ENCODE measurements around the gene PDCD1.
"Not testable (repeated sequence)": the region's sequence is repeated elsewhere in the genome, so short reads cannot be mapped to it uniquely, and the experiment has no call there.

Gene PDCD1

GRCh38 chr2:241842067-241842415, 16.7 kb downstream of the PDCD1 start:
- Histone ChIP-seq H3K9ac (ENCODE audit: low read depth, low read length) (no peak overlapping the region), H3K36me3 (ENCODE audit: insufficient read depth, low read length) (no peaks in the 10 kb centered on the region), H3K9me3 (replicated peaks; ENCODE audit: low read length) (no peaks in the 10 kb centered on the region), H3K4me1 (ENCODE audit: control insufficient read depth, insufficient read depth, low read length) (peaks cover 8% of the 10 kb centered on the region), H3K4me2 (ENCODE audit: low read length) (no peak overlapping the region), H3K4me3 (ENCODE audit: low read length) (no peak overlapping the region), H3K27me3 (ENCODE audit: control insufficient read depth, insufficient read depth, low read length) (peaks cover 27% of the 10 kb centered on the region)

- no peaks in the 10 kb centered on the region for H3K36me3 ChIP-seq (ENCODE audit: insufficient read depth, low read length)
- H3K9ac ChIP-seq (ENCODE audit: low read depth, low read length), result no peak overlapping the region
- H3K4me1 ChIP-seq (ENCODE audit: control insufficient read depth, insufficient read depth, low read length), result peaks cover 8% of the 10 kb centered on the region
- H3K4me2 ChIP-seq (ENCODE audit: low read length), result no peak overlapping the region
- H3K4me3 ChIP-seq (ENCODE audit: low read length), result no peak overlapping the region
- H3K9me3 ChIP-seq (replicated peaks; ENCODE audit: low read length), result no peaks in the 10 kb centered on the region
- peaks cover 33% of the 10 kb centered on the region for H3K27me3 ChIP-seq (ENCODE audit: control insufficient read depth, insufficient read depth, low read length)
Observed at GRCh38 chr2:241841181-241842066, 17.3 kb downstream of the PDCD1 start.

GRCh38 chr2:241837197-241837965, 21.3 kb downstream of the PDCD1 start:
- H3K9ac ChIP-seq (ENCODE audit: low read depth, low read length), result no peak overlapping the region
- H3K9me3 ChIP-seq (replicated peaks; ENCODE audit: low read length), result no peaks in the 10 kb centered on the region
- H3K4me1 ChIP-seq (ENCODE audit: control insufficient read depth, insufficient read depth, low read length), result peaks cover 4% of the 10 kb centered on the region
- H3K36me3 ChIP-seq (ENCODE audit: insufficient read depth, low read length), result no peaks in the 10 kb centered on the region
- H3K27me3 ChIP-seq (ENCODE audit: control insufficient read depth, insufficient read depth, low read length), result peaks cover 41% of the 10 kb centered on the region
- H3K4me3 ChIP-seq (ENCODE audit: low read length), result no peak overlapping the region
- H3K4me2 ChIP-seq (ENCODE audit: low read length), result no peak overlapping the region

- Histone ChIP-seq H3K4me3 (ENCODE audit: low read length) (no peak overlapping the region), H3K4me2 (ENCODE audit: low read length) (no peak overlapping the region), H3K4me1 (ENCODE audit: control insufficient read depth, insufficient read depth, low read length) (peaks cover 4% of the 10 kb centered on the region), H3K27me3 (ENCODE audit: control insufficient read depth, insufficient read depth, low read length) (peaks cover 44% of the 10 kb centered on the region), H3K9ac (ENCODE audit: low read depth, low read length) (no peak overlapping the region), H3K36me3 (ENCODE audit: insufficient read depth, low read length) (no peaks in the 10 kb centered on the region), H3K9me3 (replicated peaks; ENCODE audit: low read length) (no peaks in the 10 kb centered on the region)
Observed at GRCh38 chr2:241836292-241836691, 22.4 kb downstream of the PDCD1 start.

GRCh38 chr2:241835611-241836010, 23.1 kb downstream of the PDCD1 start:
- no peak overlapping the region for H3K9ac ChIP-seq (ENCODE audit: low read depth, low read length)
- H3K4me2 ChIP-seq (ENCODE audit: low read length), result no peak overlapping the region
- H3K27me3 ChIP-seq (ENCODE audit: control insufficient read depth, insufficient read depth, low read length), result peaks cover 51% of the 10 kb centered on the region
- H3K4me1 ChIP-seq (ENCODE audit: control insufficient read depth, insufficient read depth, low read length), result peaks cover 4% of the 10 kb centered on the region
- H3K9me3 ChIP-seq (replicated peaks; ENCODE audit: low read length), result no peaks in the 10 kb centered on the region
- H3K36me3 ChIP-seq (ENCODE audit: insufficient read depth, low read length), result no peaks in the 10 kb centered on the region
- H3K4me3 ChIP-seq (ENCODE audit: low read length), result no peak overlapping the region

GRCh38 chr2:241834527-241835210, 24.0 kb downstream of the PDCD1 start:
- Histone ChIP-seq H3K4me3 (ENCODE audit: low read length) (no peak overlapping the region), H3K27me3 (ENCODE audit: control insufficient read depth, insufficient read depth, low read length) (peaks cover 55% of the 10 kb centered on the region), H3K36me3 (ENCODE audit: insufficient read depth, low read length) (no peaks in the 10 kb centered on the region), H3K9ac (ENCODE audit: low read depth, low read length) (no peak overlapping the region), H3K4me1 (ENCODE audit: control insufficient read depth, insufficient read depth, low read length) (peaks cover 4% of the 10 kb centered on the region), H3K9me3 (replicated peaks; ENCODE audit: low read length) (no peaks in the 10 kb centered on the region), H3K4me2 (ENCODE audit: low read length) (no peak overlapping the region)

GRCh38 chr2:241833756-241834526, 24.8 kb downstream of the PDCD1 start:
- not testable (repeated sequence) for H3K9ac ChIP-seq (ENCODE audit: low read depth, low read length); H3K9me3 ChIP-seq (replicated peaks; ENCODE audit: low read length); H3K4me1 ChIP-seq (ENCODE audit: control insufficient read depth, insufficient read depth, low read length); H3K36me3 ChIP-seq (ENCODE audit: insufficient read depth, low read length); H3K4me3 ChIP-seq (ENCODE audit: low read length)
- Histone ChIP-seq H3K27me3 (ENCODE audit: control insufficient read depth, insufficient read depth, low read length) (peaks cover 55% of the 10 kb centered on the region), H3K4me2 (ENCODE audit: low read length) (peak overlapping the region; percentile 45)

GRCh38 chr2:241833101-241833663, 25.5 kb downstream of the PDCD1 start:
- peak overlapping the region; percentile 45 for H3K4me2 ChIP-seq (ENCODE audit: low read length)
- H3K9me3 ChIP-seq (replicated peaks; ENCODE audit: low read length), result no peaks in the 10 kb centered on the region
- H3K4me1 ChIP-seq (ENCODE audit: control insufficient read depth, insufficient read depth, low read length), result peaks cover 4% of the 10 kb centered on the region
- H3K27me3 ChIP-seq (ENCODE audit: control insufficient read depth, insufficient read depth, low read length), result peaks cover 49% of the 10 kb centered on the region
- no peak overlapping the region for H3K9ac ChIP-seq (ENCODE audit: low read depth, low read length)
- H3K4me3 ChIP-seq (ENCODE audit: low read length), result no peak overlapping the region
- no peaks in the 10 kb centered on the region for H3K36me3 ChIP-seq (ENCODE audit: insufficient read depth, low read length)

GRCh38 chr2:241827394-241827793, 31.3 kb downstream of the PDCD1 start:
- no peak overlapping the region for H3K4me2 ChIP-seq (ENCODE audit: low read length)
- peaks cover 24% of the 10 kb centered on the region for H3K27me3 ChIP-seq (ENCODE audit: control insufficient read depth, insufficient read depth, low read length)
- H3K9ac ChIP-seq (ENCODE audit: low read depth, low read length), result no peak overlapping the region
- H3K9me3 ChIP-seq (replicated peaks; ENCODE audit: low read length), result peaks cover 5% of the 10 kb centered on the region
- H3K4me3 ChIP-seq (ENCODE audit: low read length), result no peak overlapping the region
- H3K4me1 ChIP-seq (ENCODE audit: control insufficient read depth, insufficient read depth, low read length), result no peaks in the 10 kb centered on the region
- H3K36me3 ChIP-seq (ENCODE audit: insufficient read depth, low read length), result no peaks in the 10 kb centered on the region

GRCh38 chr2:241823531-241824437, 34.9 kb downstream of the PDCD1 start:
- not testable (repeated sequence) for H3K4me2 ChIP-seq (ENCODE audit: low read length); H3K36me3 ChIP-seq (ENCODE audit: insufficient read depth, low read length); H3K9me3 ChIP-seq (replicated peaks; ENCODE audit: low read length); H3K4me1 ChIP-seq (ENCODE audit: control insufficient read depth, insufficient read depth, low read length); H3K27me3 ChIP-seq (ENCODE audit: control insufficient read depth, insufficient read depth, low read length); H3K9ac ChIP-seq (ENCODE audit: low read depth, low read length); H3K4me3 ChIP-seq (ENCODE audit: low read length)

Data from skeletal muscle satellite cell (primary cell).